Memory B cell (primary cell): ENCODE measurements around the gene ZNF385D.

Source experiments
- ATAC-seq: fragments of 150-1000 bp; cut with Tn5 transposase; 2 replicates; pipeline ENCODE4 v1.10.0; 2021; ENCODE audit warnings: low read depth, mild to moderate bottlenecking, moderate library complexity
- DNase-seq, 2 donors: peaks; one replicate each; pipeline ENCODE4 v3.0.0; 2022; ENCODE audit warnings: low spot score in 2 of 2
- H3K27ac Mint-ChIP-seq: one replicate; pipeline ENCODE4 v1.8.0; 2022; ENCODE audit warnings: mild to moderate bottlenecking, moderate library complexity, mixed read lengths
- H3K27me3 Mint-ChIP-seq: one replicate; pipeline ENCODE4 v1.8.0; 2022; ENCODE audit warnings: mixed read lengths
- H3K36me3 Mint-ChIP-seq: one replicate; pipeline ENCODE4 v1.8.0; 2022; ENCODE audit warnings: mild to moderate bottlenecking, mixed read lengths
- H3K4me1 Mint-ChIP-seq: one replicate; pipeline ENCODE4 v1.8.0; 2022; ENCODE audit warnings: mixed read lengths
- H3K4me3 Mint-ChIP-seq: one replicate; pipeline ENCODE4 v1.8.0; 2022; ENCODE audit warnings: mild to moderate bottlenecking, moderate library complexity, mixed read lengths
- H3K9me3 Mint-ChIP-seq: one replicate; pipeline ENCODE4 v1.8.0; 2022; ENCODE audit warnings: mixed read lengths

Gene ZNF385D

GRCh38 chr3:21734746-21735145 is 16.3 kb downstream of the ZNF385D start:
- H3K27ac Mint-ChIP-seq = no peak overlapping the region
- no peaks in the 10 kb centered on the region for H3K27me3 Mint-ChIP-seq
- no peaks in the 10 kb centered on the region for H3K4me1 Mint-ChIP-seq
- DNase-seq = no peak
- no peak for ATAC-seq
- H3K4me3 Mint-ChIP-seq = no peak overlapping the region
- no peaks in the 10 kb centered on the region for H3K36me3 Mint-ChIP-seq
- peaks cover 4% of the 10 kb centered on the region for H3K9me3 Mint-ChIP-seq

GRCh38 chr3:21729888-21730459 is 21.0 kb downstream of the ZNF385D start:
- Mint-ChIP-seq H3K4me3 (no peak overlapping the region), H3K36me3 (no peaks in the 10 kb centered on the region), H3K9me3 (peaks cover 7% of the 10 kb centered on the region), H3K27ac (no peak overlapping the region), H3K4me1 (no peaks in the 10 kb centered on the region), H3K27me3 (no peaks in the 10 kb centered on the region)
- DNase-seq (no peak), ATAC-seq (no peak)

- ATAC-seq (no peak), DNase-seq (no peak)
- Mint-ChIP-seq H3K9me3 (peaks cover 10% of the 10 kb centered on the region), H3K4me3 (no peak overlapping the region), H3K36me3 (no peaks in the 10 kb centered on the region), H3K27me3 (no peaks in the 10 kb centered on the region), H3K27ac (no peak overlapping the region), H3K4me1 (no peaks in the 10 kb centered on the region)
These were observed 21.7 kb downstream of the ZNF385D start for GRCh38 chr3:21729331-21729730.

- no peaks in the 10 kb centered on the region for H3K27me3 Mint-ChIP-seq
- H3K36me3 Mint-ChIP-seq = no peaks in the 10 kb centered on the region
- peaks cover 8% of the 10 kb centered on the region for H3K9me3 Mint-ChIP-seq
- ATAC-seq (no peak), DNase-seq (no peak)
- no peak overlapping the region for H3K27ac Mint-ChIP-seq
- H3K4me1 Mint-ChIP-seq = no peaks in the 10 kb centered on the region
- H3K4me3 Mint-ChIP-seq = no peak overlapping the region
These were observed 28.2 kb downstream of the ZNF385D start for GRCh38 chr3:21722768-21723167.

- H3K9me3 Mint-ChIP-seq = peaks cover 8% of the 10 kb centered on the region
These were observed 28.7 kb downstream of the ZNF385D start for GRCh38 chr3:21722301-21722700.

GRCh38 chr3:21718943-21719591 is 31.9 kb downstream of the ZNF385D start:
- H3K27ac Mint-ChIP-seq = no peak overlapping the region
- ATAC-seq = no peak
- H3K9me3 Mint-ChIP-seq = peaks cover 5% of the 10 kb centered on the region
- H3K27me3 Mint-ChIP-seq = no peaks in the 10 kb centered on the region
- H3K36me3 Mint-ChIP-seq = no peaks in the 10 kb centered on the region
- no peaks in the 10 kb centered on the region for H3K4me1 Mint-ChIP-seq
- H3K4me3 Mint-ChIP-seq = no peak overlapping the region
- no peak for DNase-seq

More at GRCh38 chr3:21722301-21722700, 28.7 kb downstream of the ZNF385D start:
- Mint-ChIP-seq H3K27ac (no peak overlapping the region), H3K4me3 (no peak overlapping the region), H3K27me3 (no peaks in the 10 kb centered on the region), H3K4me1 (no peaks in the 10 kb centered on the region), H3K36me3 (no peaks in the 10 kb centered on the region)
- ATAC-seq = no peak
- no peak for DNase-seq

GRCh38 chr3:21718161-21718765 is 32.7 kb downstream of the ZNF385D start:
- Mint-ChIP-seq H3K27ac (no peak overlapping the region), H3K9me3 (peaks cover 4% of the 10 kb centered on the region), H3K4me3 (no peak overlapping the region), H3K36me3 (no peaks in the 10 kb centered on the region), H3K4me1 (no peaks in the 10 kb centered on the region), H3K27me3 (no peaks in the 10 kb centered on the region)
- DNase-seq (no peak), ATAC-seq (no peak)

GRCh38 chr3:21715662-21716061 is 35.3 kb downstream of the ZNF385D start:
- DNase-seq (no peak), ATAC-seq (no peak)
- no peak overlapping the region for H3K27ac Mint-ChIP-seq
- no peaks in the 10 kb centered on the region for H3K27me3 Mint-ChIP-seq
- H3K36me3 Mint-ChIP-seq = no peaks in the 10 kb centered on the region
- H3K9me3 Mint-ChIP-seq = peaks cover 7% of the 10 kb centered on the region
- H3K4me1 Mint-ChIP-seq = no peaks in the 10 kb centered on the region
- no peak overlapping the region for H3K4me3 Mint-ChIP-seq

- H3K4me1 Mint-ChIP-seq = no peaks in the 10 kb centered on the region
- H3K36me3 Mint-ChIP-seq = no peaks in the 10 kb centered on the region
- DNase-seq (no peak), ATAC-seq (no peak)
- H3K27me3 Mint-ChIP-seq = peaks cover 1% of the 10 kb centered on the region
- no peak overlapping the region for H3K4me3 Mint-ChIP-seq
- peaks cover 8% of the 10 kb centered on the region for H3K9me3 Mint-ChIP-seq
- no peak overlapping the region for H3K27ac Mint-ChIP-seq
These were observed 45.2 kb downstream of the ZNF385D start for GRCh38 chr3:21705769-21706168.

GRCh38 chr3:21704796-21705195 is 46.2 kb downstream of the ZNF385D start:
- no peak for ATAC-seq
- no peak for DNase-seq
- Mint-ChIP-seq H3K9me3 (peaks cover 8% of the 10 kb centered on the region), H3K27me3 (peaks cover 1% of the 10 kb centered on the region), H3K4me3 (no peak overlapping the region), H3K36me3 (no peaks in the 10 kb centered on the region), H3K4me1 (no peaks in the 10 kb centered on the region), H3K27ac (no peak overlapping the region)

GRCh38 chr3:21703291-21703690 is 47.7 kb downstream of the ZNF385D start:
- Mint-ChIP-seq H3K9me3 (peaks cover 8% of the 10 kb centered on the region), H3K4me3 (no peak overlapping the region), H3K36me3 (no peaks in the 10 kb centered on the region), H3K27ac (no peak overlapping the region), H3K4me1 (no peaks in the 10 kb centered on the region), H3K27me3 (peaks cover 1% of the 10 kb centered on the region)
- DNase-seq (no peak), ATAC-seq (no peak)

- H3K27me3 Mint-ChIP-seq = no peaks in the 10 kb centered on the region
- ATAC-seq = no peak
- no peak overlapping the region for H3K4me3 Mint-ChIP-seq
- no peak for DNase-seq
- H3K4me1 Mint-ChIP-seq = no peaks in the 10 kb centered on the region
- no peak overlapping the region for H3K27ac Mint-ChIP-seq
- H3K9me3 Mint-ChIP-seq = no peaks in the 10 kb centered on the region
- no peaks in the 10 kb centered on the region for H3K36me3 Mint-ChIP-seq
These were observed 53.3 kb downstream of the ZNF385D start for GRCh38 chr3:21697707-21698106.

- Mint-ChIP-seq H3K4me3 (no peak overlapping the region), H3K4me1 (no peaks in the 10 kb centered on the region), H3K9me3 (peaks cover 9% of the 10 kb centered on the region), H3K27ac (no peak overlapping the region), H3K27me3 (no peaks in the 10 kb centered on the region), H3K36me3 (no peaks in the 10 kb centered on the region)
- no peak for ATAC-seq
- DNase-seq = no peak
These were observed 56.5 kb downstream of the ZNF385D start for GRCh38 chr3:21694506-21694905.

- peaks cover 9% of the 10 kb centered on the region for H3K9me3 Mint-ChIP-seq
- H3K4me1 Mint-ChIP-seq = no peaks in the 10 kb centered on the region
- no peaks in the 10 kb centered on the region for H3K36me3 Mint-ChIP-seq
- no peaks in the 10 kb centered on the region for H3K27me3 Mint-ChIP-seq
- no peak for ATAC-seq
- no peak overlapping the region for H3K4me3 Mint-ChIP-seq
- no peak for DNase-seq
- H3K27ac Mint-ChIP-seq = no peak overlapping the region
These were observed 60.0 kb downstream of the ZNF385D start for GRCh38 chr3:21691036-21691435.

- Mint-ChIP-seq H3K4me1 (no peaks in the 10 kb centered on the region), H3K4me3 (no peak overlapping the region), H3K27me3 (no peaks in the 10 kb centered on the region), H3K27ac (no peak overlapping the region), H3K36me3 (no peaks in the 10 kb centered on the region), H3K9me3 (peaks cover 1% of the 10 kb centered on the region)
- DNase-seq = no peak
- ATAC-seq = no peak
These were observed 68.8 kb downstream of the ZNF385D start for GRCh38 chr3:21682206-21682605.
